Measurements from ENCODE around the gene C6orf15.

C6orf15 gene

GRCh38 chr6:31098449-31098938, 13.9 kb downstream of the C6orf15 start:
- no peaks in the 10 kb centered on the region for H3K9me3 ChIP-seq
- H3K4me3 ChIP-seq (ENCODE audit: low read depth, low read length): no peak overlapping the region
- no peaks in the 10 kb centered on the region for H3K27me3 ChIP-seq
- no peaks in the 10 kb centered on the region for H3K36me3 ChIP-seq
- no peak for DNase-seq
- TF ChIP-seq CTCF (IDR thresholded peaks at IDR 0.05; ENCODE audit: low read depth, low read length): no peak
- H3K4me1 ChIP-seq: peaks cover 9% of the 10 kb centered on the region; the same call in 1 of the 2 replicates

GRCh38 chr6:31096656-31097055, 15.7 kb downstream of the C6orf15 start:
- Histone ChIP-seq H3K9me3 (no peaks in the 10 kb centered on the region), H3K4me3 (ENCODE audit: low read depth, low read length) (no peak overlapping the region), H3K4me1 (peaks cover 9% of the 10 kb centered on the region; the same call in 1 of the 2 replicates), H3K27me3 (no peaks in the 10 kb centered on the region), H3K36me3 (no peaks in the 10 kb centered on the region)
- TF ChIP-seq CTCF (IDR thresholded peaks at IDR 0.05; ENCODE audit: low read depth, low read length): no peak
- DNase-seq: no peak

- no peak for DNase-seq
- Histone ChIP-seq H3K9me3 (no peaks in the 10 kb centered on the region), H3K4me3 (ENCODE audit: low read depth, low read length) (no peak overlapping the region), H3K36me3 (no peaks in the 10 kb centered on the region), H3K4me1 (peaks cover 9% of the 10 kb centered on the region; the same call in 1 of the 2 replicates), H3K27me3 (no peaks in the 10 kb centered on the region)
- no peak for TF ChIP-seq CTCF (IDR thresholded peaks at IDR 0.05; ENCODE audit: low read depth, low read length)
Observed at GRCh38 chr6:31096215-31096614, 16.2 kb downstream of the C6orf15 start.

GRCh38 chr6:31094389-31094881, 17.9 kb downstream of the C6orf15 start:
- no peak for TF ChIP-seq CTCF (IDR thresholded peaks at IDR 0.05; ENCODE audit: low read depth, low read length)
- no peaks in the 10 kb centered on the region for H3K27me3 ChIP-seq
- H3K4me3 ChIP-seq (ENCODE audit: low read depth, low read length): no peak overlapping the region
- H3K9me3 ChIP-seq: no peaks in the 10 kb centered on the region
- DNase-seq: no peak
- H3K36me3 ChIP-seq: no peaks in the 10 kb centered on the region
- H3K4me1 ChIP-seq: peaks cover 9% of the 10 kb centered on the region; the same call in 1 of the 2 replicates

- H3K36me3 ChIP-seq: no peaks in the 10 kb centered on the region
- no peak for DNase-seq
- no peak for TF ChIP-seq CTCF (IDR thresholded peaks at IDR 0.05; ENCODE audit: low read depth, low read length)
Observed at GRCh38 chr6:31092769-31093505, 19.4 kb downstream of the C6orf15 start.

GRCh38 chr6:31092238-31092637, 20.1 kb downstream of the C6orf15 start:
- H3K27me3 ChIP-seq: no peaks in the 10 kb centered on the region
- H3K9me3 ChIP-seq: no peaks in the 10 kb centered on the region
- no peak for TF ChIP-seq CTCF (IDR thresholded peaks at IDR 0.05; ENCODE audit: low read depth, low read length)
- no peak for DNase-seq
- peaks cover 10% of the 10 kb centered on the region; the same call in 1 of the 2 replicates for H3K4me1 ChIP-seq
- H3K36me3 ChIP-seq: no peaks in the 10 kb centered on the region
- H3K4me3 ChIP-seq (ENCODE audit: low read depth, low read length): no peak overlapping the region

More at GRCh38 chr6:31092769-31093505, 19.4 kb downstream of the C6orf15 start:
- no peaks in the 10 kb centered on the region for H3K27me3 ChIP-seq
- no peaks in the 10 kb centered on the region for H3K9me3 ChIP-seq
- H3K4me1 ChIP-seq: peaks cover 9% of the 10 kb centered on the region; the same call in 1 of the 2 replicates
- H3K4me3 ChIP-seq (ENCODE audit: low read depth, low read length): no peak overlapping the region
